Bronchial epithelial cell (primary cell): Measurements from ENCODE around the gene RGS10. TPM values are rescaled to one million over a fixed set of nuclear protein-coding genes. Genes with fewer than 3 reads are reported as not detected.

ENCODE experiments used
- DNase-seq: peaks from one replicate; pipeline ENCODE4 v3.0.0-alpha.2; 2010; ENCODE audit warnings: low read depth
- FAIRE-seq: peaks from 2 replicates; lab custom pipeline; 2011; peaks lifted over from hg19 to GRCh38; lab: Jason Lieb, UNC
- H3K27me3 ChIP-seq: 2 replicates; pipeline ENCODE4 v1.5.1; 2011; ENCODE audit warnings: low read length; ENCODE audit not compliant: control insufficient read depth, insufficient read depth
- H3K36me3 ChIP-seq: 2 replicates; pipeline ENCODE4 v1.5.1; 2011; ENCODE audit warnings: low read length; ENCODE audit not compliant: control insufficient read depth, insufficient read depth
- H3K4me3 ChIP-seq: 2 replicates; pipeline ENCODE4 v1.5.1; 2011; ENCODE audit warnings: mild to moderate bottlenecking, low read depth, low read length, control low read depth
- CTCF ChIP-seq: IDR thresholded peaks from 2 replicates; pipeline ENCODE4 v1.5.1; 2011; ENCODE audit warnings: mild to moderate bottlenecking, moderate library complexity, low read length, control low read depth, inconsistent platforms; ENCODE audit not compliant: insufficient read depth, severe bottlenecking
- total RNA-seq: library from RNA; depleted of rRNA; stranded (reverse); fragments of >200 nt; gene quantifications from 2 replicates; pipeline ENCODE4 v1.2.1, GENCODE V29; 2014

Gene RGS10
- total RNA-seq, 1 donor from 2014 or later: 35.5 TPM

- no peak for TF ChIP-seq CTCF
Measured at GRCh38 chr10:119478811-119479341, 63.6 kb downstream of the RGS10 start.

GRCh38 chr10:119478111-119478802 is 64.3 kb downstream of the RGS10 start:
- peaks cover 16% of the 10 kb centered on the region for H3K27me3 ChIP-seq
- H3K4me3 ChIP-seq: no peak overlapping the region
- H3K36me3 ChIP-seq: no peaks in the 10 kb centered on the region
- DNase-seq (no peak), FAIRE-seq (no peak)
- no peak for TF ChIP-seq CTCF

More at GRCh38 chr10:119478811-119479341, 63.6 kb downstream of the RGS10 start:
- Histone ChIP-seq H3K27me3 (peaks cover 16% of the 10 kb centered on the region), H3K36me3 (no peaks in the 10 kb centered on the region), H3K4me3 (no peak overlapping the region)
- FAIRE-seq: no peak
- DNase-seq: no peak

GRCh38 chr10:119477444-119477843 is 65.1 kb downstream of the RGS10 start:
- FAIRE-seq: no peak

GRCh38 chr10:119474606-119475005 is 67.9 kb downstream of the RGS10 start:
- Histone ChIP-seq H3K4me3 (no peak overlapping the region), H3K36me3 (no peaks in the 10 kb centered on the region), H3K27me3 (peaks cover 16% of the 10 kb centered on the region)
- FAIRE-seq: no peak
- no peak for DNase-seq
- no peak for TF ChIP-seq CTCF

More at GRCh38 chr10:119477444-119477843, 65.1 kb downstream of the RGS10 start:
- no peak overlapping the region for H3K4me3 ChIP-seq
- H3K36me3 ChIP-seq: no peaks in the 10 kb centered on the region
- H3K27me3 ChIP-seq: peaks cover 17% of the 10 kb centered on the region
- no peak for TF ChIP-seq CTCF
- no peak for DNase-seq

- Histone ChIP-seq H3K36me3 (no peaks in the 10 kb centered on the region), H3K27me3 (peaks cover 11% of the 10 kb centered on the region), H3K4me3 (no peak overlapping the region)
- FAIRE-seq (no peak), DNase-seq (no peak)
- no peak for TF ChIP-seq CTCF
Measured at GRCh38 chr10:119473771-119474170, 68.7 kb downstream of the RGS10 start.
